ENCODE measurements around the gene LLPH. TPM values are rescaled to one million over a fixed set of nuclear protein-coding genes. Genes with fewer than 3 reads are reported as not detected.

LLPH gene
- total and polyA plus RNA-seq, 2 donors from 2014 or later = 21.9 to 28.7 TPM

GRCh38 chr12:66144791-66145754, 14.5 kb upstream of the LLPH start:
- intact Hi-C loops (cut with DNase I) = no loop called here
- Histone ChIP-seq H3K36me3 (ENCODE audit: control insufficient read depth in 2 of 3, insufficient read depth in 3 of 3, low read length in 3 of 3) (peaks cover 5 to 16% (median 9%) of the 10 kb centered on the region in 3 donors), H3K9me3 (ENCODE audit: control insufficient read depth in 2 of 3, insufficient read depth in 1 of 3, low read length in 3 of 3) (peaks cover 0 to 12% (median 2%) of the 10 kb centered on the region in 3 donors), H3K9ac (ENCODE audit: low read length in 3 of 3) (no peak overlapping the region), H3K27ac (ENCODE audit: low read depth in 2 of 2, low read length in 2 of 2) (peak overlapping the region; percentile 6 to 9), H3K4me3 (ENCODE audit: low read length in 3 of 3) (no peak overlapping the region), H3K27me3 (ENCODE audit: control insufficient read depth, insufficient read depth, low read length) (no peaks in the 10 kb centered on the region), H3K4me1 (ENCODE audit: control insufficient read depth in 2 of 3, insufficient read depth in 2 of 3, low read depth in 1 of 3, low read length in 3 of 3) (no peaks in the 10 kb centered on the region)
- DNase-seq (peak in 3 of 5 donors; percentile 18 to 79 (median 76)), FAIRE-seq (peak; percentile 32)
- TF ChIP-seq CTCF (IDR thresholded peaks at IDR 0.05; ENCODE audit: borderline replicate concordance, extremely low read depth, insufficient read depth) = peak; percentile 54

- intact Hi-C loops (cut with DNase I) = no loop called here
- H3K4me3 ChIP-seq (ENCODE audit: low read length in 3 of 3) = no peak overlapping the region
- no peak overlapping the region for H3K27ac ChIP-seq (ENCODE audit: low read depth in 2 of 2, low read length in 2 of 2)
- peaks cover 5 to 21% (median 9%) of the 10 kb centered on the region in 3 donors for H3K36me3 ChIP-seq (ENCODE audit: control insufficient read depth in 2 of 3, insufficient read depth in 3 of 3, low read length in 3 of 3)
- no peaks in the 10 kb centered on the region for H3K27me3 ChIP-seq (ENCODE audit: control insufficient read depth, insufficient read depth, low read length)
- peaks cover 0 to 12% (median 2%) of the 10 kb centered on the region in 3 donors for H3K9me3 ChIP-seq (ENCODE audit: control insufficient read depth in 2 of 3, insufficient read depth in 1 of 3, low read length in 3 of 3)
- no peak for TF ChIP-seq CTCF (IDR thresholded peaks at IDR 0.05; ENCODE audit: borderline replicate concordance, extremely low read depth, insufficient read depth)
- H3K4me1 ChIP-seq (ENCODE audit: control insufficient read depth in 2 of 3, insufficient read depth in 2 of 3, low read depth in 1 of 3, low read length in 3 of 3) = no peaks in the 10 kb centered on the region
- H3K9ac ChIP-seq (ENCODE audit: low read length in 3 of 3) = no peak overlapping the region
- FAIRE-seq (no peak), DNase-seq (no peak)
These were observed 13.3 kb upstream of the LLPH start for GRCh38 chr12:66143868-66144267.

- no peak for FAIRE-seq
- no peak for DNase-seq
- TF ChIP-seq CTCF (IDR thresholded peaks at IDR 0.05; ENCODE audit: borderline replicate concordance, extremely low read depth, insufficient read depth) = no peak
- Histone ChIP-seq H3K36me3 (ENCODE audit: control insufficient read depth in 2 of 3, insufficient read depth in 3 of 3, low read length in 3 of 3) (peaks cover 5 to 21% (median 8%) of the 10 kb centered on the region in 3 donors), H3K9ac (ENCODE audit: low read length in 3 of 3) (no peak overlapping the region), H3K27me3 (ENCODE audit: control insufficient read depth, insufficient read depth, low read length) (no peaks in the 10 kb centered on the region), H3K27ac (ENCODE audit: low read depth in 2 of 2, low read length in 2 of 2) (no peak overlapping the region), H3K4me1 (ENCODE audit: control insufficient read depth in 2 of 3, insufficient read depth in 2 of 3, low read depth in 1 of 3, low read length in 3 of 3) (no peaks in the 10 kb centered on the region), H3K9me3 (ENCODE audit: control insufficient read depth in 2 of 3, insufficient read depth in 1 of 3, low read length in 3 of 3) (peaks cover 0 to 12% (median 2%) of the 10 kb centered on the region in 3 donors), H3K4me3 (ENCODE audit: low read length in 3 of 3) (no peak overlapping the region)
- intact Hi-C loops (cut with DNase I) = no loop called here
These were observed 12.3 kb upstream of the LLPH start for GRCh38 chr12:66142826-66143225.

Measured in kidney (tissue), 14 donors.